ENCODE data around the gene AGTR1.
"Not testable (repeated sequence)": the region's sequence is repeated elsewhere in the genome, so short reads cannot be mapped to it uniquely, and the experiment has no call there.

Gene AGTR1

GRCh38 chr3:148757238-148758215 lies 59.8 kb downstream of the AGTR1 start:
- Mint-ChIP-seq H3K4me3 (no peak overlapping the region), H3K36me3 (ENCODE audit: insufficient read depth) (no peaks in the 10 kb centered on the region), H3K27ac (no peak overlapping the region), H3K27me3 (no peaks in the 10 kb centered on the region), H3K4me1 (ENCODE audit: low read depth in 2 of 2) (no peaks in the 10 kb centered on the region), H3K9me3 (peaks cover 0 to 9% of the 10 kb centered on the region in 2 donors)
- no peak for ATAC-seq (replicated peaks)
- no peak for DNase-seq

GRCh38 chr3:148758303-148758884 lies 60.7 kb downstream of the AGTR1 start:
- H3K27me3 Mint-ChIP-seq, result no peaks in the 10 kb centered on the region
- H3K36me3 Mint-ChIP-seq (ENCODE audit: insufficient read depth), result no peaks in the 10 kb centered on the region
- no peak overlapping the region for H3K4me3 Mint-ChIP-seq
- ATAC-seq (replicated peaks), result no peak
- no peak overlapping the region for H3K27ac Mint-ChIP-seq
- no peaks in the 10 kb centered on the region for H3K4me1 Mint-ChIP-seq (ENCODE audit: low read depth in 2 of 2)
- H3K9me3 Mint-ChIP-seq, result peaks cover 0 to 9% of the 10 kb centered on the region in 2 donors
- no peak for DNase-seq

GRCh38 chr3:148759430-148759829 lies 61.7 kb downstream of the AGTR1 start:
- Mint-ChIP-seq H3K9me3 (peaks cover 0 to 9% of the 10 kb centered on the region in 2 donors), H3K4me3 (no peak overlapping the region), H3K27me3 (no peaks in the 10 kb centered on the region), H3K36me3 (ENCODE audit: insufficient read depth) (no peaks in the 10 kb centered on the region), H3K27ac (no peak overlapping the region), H3K4me1 (ENCODE audit: low read depth in 2 of 2) (no peaks in the 10 kb centered on the region)
- DNase-seq (no peak), ATAC-seq (replicated peaks) (no peak)

- Mint-ChIP-seq H3K4me3 (no peak overlapping the region), H3K4me1 (ENCODE audit: low read depth in 2 of 2) (no peaks in the 10 kb centered on the region), H3K9me3 (peaks cover 0 to 2% of the 10 kb centered on the region in 2 donors), H3K27ac (no peak overlapping the region), H3K36me3 (ENCODE audit: insufficient read depth) (no peaks in the 10 kb centered on the region), H3K27me3 (no peaks in the 10 kb centered on the region)
- ATAC-seq (replicated peaks) (no peak), DNase-seq (no peak)
These were observed 65.5 kb downstream of the AGTR1 start for GRCh38 chr3:148763156-148763680.

- Mint-ChIP-seq H3K9me3 (peaks cover 0 to 2% of the 10 kb centered on the region in 2 donors), H3K27me3 (no peaks in the 10 kb centered on the region), H3K4me3 (no peak overlapping the region), H3K36me3 (ENCODE audit: insufficient read depth) (no peaks in the 10 kb centered on the region), H3K27ac (no peak overlapping the region), H3K4me1 (ENCODE audit: low read depth in 2 of 2) (no peaks in the 10 kb centered on the region)
- ATAC-seq (replicated peaks) (no peak), DNase-seq (no peak)
These were observed 66.6 kb downstream of the AGTR1 start for GRCh38 chr3:148763986-148764935.

DNA sequence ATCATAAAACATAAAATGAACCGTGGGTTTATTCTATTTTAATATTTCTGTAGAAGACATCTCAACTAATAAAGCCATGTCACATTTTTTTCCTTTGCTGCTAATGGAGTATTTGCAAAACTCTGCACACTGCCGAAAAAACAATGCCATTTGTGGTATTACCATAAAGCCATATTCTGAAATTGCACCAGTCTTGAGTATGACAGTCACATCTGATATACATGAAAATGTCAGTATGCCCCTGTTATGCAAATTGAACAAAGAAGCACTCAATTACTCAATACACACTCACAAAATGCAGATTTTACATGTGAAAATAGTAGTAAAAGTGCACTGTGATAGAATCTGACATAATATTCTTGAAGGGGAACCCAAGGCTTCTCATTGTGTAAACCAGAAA lies 74.7 kb downstream of the AGTR1 start:
- no peak for DNase-seq
- H3K9me3 Mint-ChIP-seq, result peaks cover 3 to 10% of the 10 kb centered on the region in 2 donors
- H3K27me3 Mint-ChIP-seq, result no peaks in the 10 kb centered on the region
- no peak overlapping the region for H3K27ac Mint-ChIP-seq
- no peak for ATAC-seq (replicated peaks)
- no peaks in the 10 kb centered on the region for H3K4me1 Mint-ChIP-seq (ENCODE audit: low read depth in 2 of 2)
- no peaks in the 10 kb centered on the region for H3K36me3 Mint-ChIP-seq (ENCODE audit: insufficient read depth)
- no peak overlapping the region for H3K4me3 Mint-ChIP-seq

GRCh38 chr3:148772835-148773234 lies 75.1 kb downstream of the AGTR1 start:
- DNase-seq (no peak), ATAC-seq (replicated peaks) (no peak)
- H3K36me3 Mint-ChIP-seq (ENCODE audit: insufficient read depth), result no peaks in the 10 kb centered on the region
- H3K27ac Mint-ChIP-seq, result no peak overlapping the region
- no peaks in the 10 kb centered on the region for H3K4me1 Mint-ChIP-seq (ENCODE audit: low read depth in 2 of 2)
- no peak overlapping the region for H3K4me3 Mint-ChIP-seq
- peaks cover 3 to 10% of the 10 kb centered on the region in 2 donors for H3K9me3 Mint-ChIP-seq
- no peaks in the 10 kb centered on the region for H3K27me3 Mint-ChIP-seq

GRCh38 chr3:148773805-148774204 lies 76.1 kb downstream of the AGTR1 start:
- H3K4me3 Mint-ChIP-seq, result no peak overlapping the region
- DNase-seq (no peak), ATAC-seq (replicated peaks) (no peak)
- no peaks in the 10 kb centered on the region for H3K27me3 Mint-ChIP-seq
- no peaks in the 10 kb centered on the region for H3K36me3 Mint-ChIP-seq (ENCODE audit: insufficient read depth)
- H3K9me3 Mint-ChIP-seq, result peaks cover 3 to 10% of the 10 kb centered on the region in 2 donors
- H3K4me1 Mint-ChIP-seq (ENCODE audit: low read depth in 2 of 2), result no peaks in the 10 kb centered on the region
- H3K27ac Mint-ChIP-seq, result no peak overlapping the region

GRCh38 chr3:148778926-148779325 lies 81.2 kb downstream of the AGTR1 start:
- DNase-seq (no peak), ATAC-seq (replicated peaks) (no peak)
- H3K4me3 Mint-ChIP-seq, result no peak overlapping the region
- no peaks in the 10 kb centered on the region for H3K27me3 Mint-ChIP-seq
- H3K36me3 Mint-ChIP-seq (ENCODE audit: insufficient read depth), result no peaks in the 10 kb centered on the region
- H3K9me3 Mint-ChIP-seq, result peaks cover 3 to 7% of the 10 kb centered on the region in 2 donors
- no peaks in the 10 kb centered on the region for H3K4me1 Mint-ChIP-seq (ENCODE audit: low read depth in 2 of 2)
- H3K27ac Mint-ChIP-seq, result no peak overlapping the region

- not testable (repeated sequence) for DNase-seq; ATAC-seq (replicated peaks); H3K9me3 Mint-ChIP-seq; H3K4me3 Mint-ChIP-seq; H3K27ac Mint-ChIP-seq; H3K4me1 Mint-ChIP-seq (ENCODE audit: low read depth in 2 of 2); H3K27me3 Mint-ChIP-seq; H3K36me3 Mint-ChIP-seq (ENCODE audit: insufficient read depth)
These were observed 87.3 kb downstream of the AGTR1 start for GRCh38 chr3:148785026-148785425.

DNA sequence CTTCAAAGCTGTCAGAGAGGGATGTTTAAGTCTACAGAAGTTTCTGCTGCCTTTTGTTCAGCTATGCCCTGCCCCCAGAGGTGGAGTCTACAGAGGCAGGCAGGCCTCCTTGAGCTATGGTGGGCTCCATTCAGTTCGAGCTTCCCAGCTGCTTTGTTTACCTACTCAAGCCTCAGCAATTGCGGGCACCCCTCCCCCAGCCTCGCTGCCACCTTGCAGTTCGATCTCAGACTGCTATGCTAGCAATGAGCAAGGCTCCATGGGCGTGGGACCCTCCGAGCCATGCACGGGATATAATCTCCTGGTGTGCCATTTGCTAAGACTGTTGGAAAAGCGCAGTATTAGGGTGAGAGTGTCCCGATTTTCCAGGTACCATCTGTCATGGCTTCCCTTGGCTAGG lies 88.5 kb downstream of the AGTR1 start:
- H3K4me1 Mint-ChIP-seq (ENCODE audit: low read depth in 2 of 2); DNase-seq; H3K27ac Mint-ChIP-seq; ATAC-seq (replicated peaks); H3K9me3 Mint-ChIP-seq; H3K4me3 Mint-ChIP-seq; H3K36me3 Mint-ChIP-seq (ENCODE audit: insufficient read depth); H3K27me3 Mint-ChIP-seq: not testable (repeated sequence)

- DNase-seq (no peak), ATAC-seq (replicated peaks) (no peak)
- H3K9me3 Mint-ChIP-seq, result no peaks in the 10 kb centered on the region
- no peaks in the 10 kb centered on the region for H3K4me1 Mint-ChIP-seq (ENCODE audit: low read depth in 2 of 2)
- H3K27ac Mint-ChIP-seq, result no peak overlapping the region
- H3K36me3 Mint-ChIP-seq (ENCODE audit: insufficient read depth), result peaks cover 3% of the 10 kb centered on the region
- H3K4me3 Mint-ChIP-seq, result no peak overlapping the region
- no peaks in the 10 kb centered on the region for H3K27me3 Mint-ChIP-seq
These were observed 91.4 kb downstream of the AGTR1 start for GRCh38 chr3:148789146-148789545.

DNA sequence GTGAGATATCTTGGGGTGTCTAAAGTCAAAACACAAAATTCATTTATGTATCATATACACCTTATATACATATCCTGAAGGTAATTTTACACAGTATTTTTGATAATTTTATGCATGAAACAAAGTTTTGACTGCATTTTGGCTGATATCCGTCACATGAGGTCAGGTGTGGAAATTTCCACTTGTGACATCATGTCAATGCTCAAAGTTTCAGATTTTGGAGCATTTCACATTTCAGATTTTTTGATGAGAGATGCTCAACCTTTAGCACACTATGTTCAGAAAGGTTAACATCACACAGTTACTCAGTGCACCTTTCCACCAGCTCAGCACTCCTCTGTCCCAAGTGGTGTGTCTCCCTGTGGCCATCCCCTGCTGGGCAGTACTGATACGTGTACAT lies 92.2 kb downstream of the AGTR1 start:
- H3K4me3 Mint-ChIP-seq, result no peak overlapping the region

More for the DNA sequence above, 92.2 kb downstream of the AGTR1 start:
- no peak for ATAC-seq (replicated peaks)
- H3K27ac Mint-ChIP-seq, result no peak overlapping the region
- no peaks in the 10 kb centered on the region for H3K4me1 Mint-ChIP-seq (ENCODE audit: low read depth in 2 of 2)
- H3K9me3 Mint-ChIP-seq, result no peaks in the 10 kb centered on the region
- no peaks in the 10 kb centered on the region for H3K27me3 Mint-ChIP-seq
- DNase-seq, result no peak
- peaks cover 3% of the 10 kb centered on the region for H3K36me3 Mint-ChIP-seq (ENCODE audit: insufficient read depth)

Data from effector memory CD8-positive, alpha-beta T cell (primary cell).